ENCODE measurements around the gene VSTM5.
"Not testable (repeated sequence)": the region's sequence is repeated elsewhere in the genome, so short reads cannot be mapped to it uniquely, and the experiment has no call there.

VSTM5 gene

DNA sequence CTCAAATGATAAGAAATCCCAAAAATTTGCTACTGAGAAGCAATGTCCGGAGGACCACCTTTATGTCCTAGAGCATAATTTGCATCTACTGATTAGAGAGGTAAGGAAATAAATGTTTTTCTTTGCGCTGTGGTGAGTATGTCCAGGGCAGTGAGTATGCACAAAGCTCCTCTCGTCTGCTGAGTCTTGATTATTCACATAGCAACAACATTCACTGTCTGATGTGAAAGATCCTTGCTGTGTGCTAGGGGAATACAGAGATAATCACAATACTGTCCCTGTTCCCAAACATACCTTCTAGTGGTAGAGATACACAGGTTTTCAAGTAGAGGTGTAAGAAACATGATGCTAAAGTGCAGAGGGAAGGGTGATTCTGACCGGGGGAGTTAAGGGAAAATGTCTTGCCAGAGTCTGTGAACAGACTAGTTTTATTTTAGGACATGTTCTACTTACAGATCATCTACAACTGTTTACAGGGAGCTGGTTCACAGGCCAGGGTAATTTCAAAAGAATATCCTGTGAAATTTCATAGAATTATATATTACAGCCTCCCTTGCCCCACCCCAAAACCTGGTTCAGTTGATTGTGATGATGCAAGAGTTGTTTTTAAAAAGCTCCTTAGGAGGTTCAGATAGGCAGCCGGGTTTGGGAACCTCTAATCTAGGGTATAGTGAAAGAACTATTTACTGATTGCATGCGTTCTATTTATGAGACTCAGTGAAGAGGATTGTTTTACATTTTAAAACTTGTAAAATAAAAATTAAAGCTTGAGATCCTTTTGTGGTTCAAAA lies 53.8 kb downstream of the VSTM5 start:
- no peak for DNase-seq (ENCODE audit: low read depth in 2 of 2)

- DNase-seq (ENCODE audit: low read depth in 2 of 2) = no peak
Measured at GRCh38 chr11:93791493-93791892, 58.9 kb downstream of the VSTM5 start.

GRCh38 chr11:93784935-93785360 lies 65.5 kb downstream of the VSTM5 start:
- no peak for DNase-seq (ENCODE audit: low read depth in 2 of 2)

GRCh38 chr11:93784145-93784934 lies 66.1 kb downstream of the VSTM5 start, which contains the start of gene MED17:
Gene MED17 (plus strand): TSS chr11:93784282. CDS start chr11:93784514, 232 bp downstream.
- peak; percentile 67 to 78 for DNase-seq (ENCODE audit: low read depth in 2 of 2)

DNA sequence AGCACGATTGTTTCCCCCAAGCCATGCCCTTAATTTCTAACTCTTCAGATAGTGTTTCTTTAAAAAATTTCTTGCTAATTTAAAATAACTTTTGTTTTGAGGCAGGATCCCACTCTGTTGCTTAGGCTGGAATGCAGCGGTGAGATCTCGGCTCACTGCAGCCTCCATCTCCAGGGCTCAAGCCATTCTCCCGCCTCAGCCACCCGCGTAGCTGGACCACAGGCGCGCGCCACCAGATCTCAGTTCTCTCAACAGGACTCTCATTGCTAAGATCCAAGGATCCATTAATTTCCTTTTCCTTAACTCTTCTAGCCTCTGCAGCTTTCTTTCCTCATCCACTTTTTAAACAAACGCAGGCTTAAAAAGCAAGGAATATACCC lies 66.7 kb downstream of the VSTM5 start:
- DNase-seq (ENCODE audit: low read depth in 2 of 2) = peak in 1 of 2 donors; percentile 0

- DNase-seq (ENCODE audit: low read depth in 2 of 2) = no peak
Measured at GRCh38 chr11:93783362-93783761, 67.1 kb downstream of the VSTM5 start.

DNA sequence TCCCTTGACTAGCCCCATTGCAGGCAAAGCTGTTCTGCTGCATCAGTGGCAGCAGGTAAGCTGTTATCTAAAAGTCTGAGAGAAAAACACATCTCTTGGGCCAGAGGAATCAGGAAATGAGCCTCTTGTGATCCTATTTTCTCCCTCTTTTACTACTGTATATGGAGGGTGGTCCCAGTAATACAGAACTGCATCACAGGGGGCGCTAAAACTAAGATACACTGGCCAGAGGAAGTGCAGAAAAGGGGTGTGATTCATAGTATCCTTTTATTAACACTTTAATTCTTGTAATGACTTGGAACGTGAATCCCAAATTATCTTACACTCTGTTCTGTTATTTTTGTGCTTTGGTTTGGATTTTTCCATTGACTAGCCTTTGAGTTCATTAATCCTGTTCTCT lies 75.1 kb downstream of the VSTM5 start:
- no peak for DNase-seq (ENCODE audit: low read depth in 2 of 2)

DNA sequence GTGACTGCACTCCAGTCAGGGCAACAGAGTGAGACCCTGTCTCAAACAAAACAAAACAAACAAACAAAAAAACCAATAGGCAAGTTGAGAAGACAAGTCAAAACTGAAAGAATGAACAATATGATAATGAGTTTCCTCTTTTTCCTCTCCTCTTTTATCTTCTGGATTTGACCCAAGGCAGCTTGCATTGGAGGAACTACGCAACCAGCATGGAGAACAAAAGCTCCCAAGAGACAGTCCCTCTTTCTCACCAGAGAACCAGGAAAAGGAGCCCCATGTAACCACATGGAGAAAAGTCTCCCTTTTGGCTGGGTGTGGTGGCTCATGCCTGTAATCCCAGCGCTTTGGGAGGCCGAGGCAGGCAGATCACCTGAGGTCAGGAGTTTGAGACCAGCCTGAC lies 75.9 kb downstream of the VSTM5 start:
- not testable (repeated sequence) for DNase-seq (ENCODE audit: low read depth in 2 of 2)

- DNase-seq (ENCODE audit: low read depth in 2 of 2) = no peak
Measured at GRCh38 chr11:93773601-93774200, 76.7 kb downstream of the VSTM5 start.

DNA sequence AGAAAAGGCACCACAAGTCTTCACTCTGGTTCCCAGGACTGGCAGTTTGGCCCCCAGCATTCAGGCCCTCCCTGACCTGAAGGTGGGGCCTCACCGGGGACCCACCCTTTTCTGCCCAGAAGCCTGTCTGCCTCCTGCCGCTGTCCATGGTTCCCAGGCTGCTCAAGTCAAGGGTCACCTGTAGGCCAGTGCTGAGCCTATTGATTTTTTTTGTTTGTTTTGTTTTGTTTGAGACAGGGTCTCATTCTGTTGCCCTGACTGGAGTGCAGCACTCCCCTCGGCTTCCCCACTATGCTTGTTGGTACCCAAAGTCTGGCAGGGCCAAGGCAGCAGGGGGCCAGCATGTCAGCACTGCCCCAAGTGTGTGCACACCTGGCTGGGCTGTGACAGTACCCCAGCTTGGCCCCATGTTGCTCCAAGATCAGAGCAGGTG lies 77.4 kb downstream of the VSTM5 start:
- no peak for DNase-seq (ENCODE audit: low read depth in 2 of 2)

DNA sequence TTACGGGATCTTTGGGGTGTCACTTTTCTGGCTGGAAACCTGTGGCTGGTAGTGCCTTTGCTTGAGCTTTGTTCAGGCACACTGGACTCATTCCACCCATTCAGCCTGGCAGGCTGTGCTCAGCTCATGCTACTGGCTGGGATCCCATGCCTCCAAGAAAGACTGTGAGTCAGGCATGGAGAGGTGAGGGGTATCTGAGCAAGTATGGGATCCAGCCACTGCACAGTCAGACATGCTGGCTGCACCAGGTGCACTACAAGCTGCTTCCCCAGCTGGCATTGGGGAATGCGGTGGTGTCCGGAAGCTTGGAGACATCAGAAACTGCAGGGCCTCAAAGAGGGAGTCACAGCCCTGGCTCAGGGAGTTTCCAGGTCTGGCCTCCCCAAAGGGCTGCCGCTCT lies 78.3 kb downstream of the VSTM5 start:
- no peak for DNase-seq (ENCODE audit: low read depth in 2 of 2)

DNA sequence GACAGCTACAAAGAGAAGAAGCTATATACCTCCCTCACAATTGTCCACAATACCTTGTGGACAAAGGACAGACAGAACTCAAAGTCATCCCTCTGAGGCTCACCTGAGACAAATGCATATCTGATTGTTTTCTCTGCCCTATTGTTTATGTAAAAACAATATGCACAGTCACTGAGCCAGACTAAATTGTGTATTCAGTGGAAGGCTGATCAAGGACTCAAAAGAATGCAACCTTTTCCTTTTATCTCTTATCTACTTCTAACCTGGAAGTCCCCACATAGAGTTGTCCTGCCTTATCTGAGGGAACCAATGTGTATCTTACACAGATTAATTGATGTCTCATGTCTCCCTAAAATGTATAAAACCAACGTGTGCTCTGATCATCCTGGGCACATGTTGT lies 80.3 kb downstream of the VSTM5 start:
- DNase-seq (ENCODE audit: low read depth in 2 of 2) = no peak
